Embryonic facial prominence (tissue), 1 donor: Measurements from ENCODE around the gene ADIPOR1.
"Not testable (repeated sequence)": the region's sequence is repeated elsewhere in the genome, so short reads cannot be mapped to it uniquely, and the experiment has no call there.

ENCODE experiments used
- DNase-seq: peaks from one replicate; pipeline ENCODE4 v3.0.0-alpha.2; 2016; ENCODE audit errors: extremely low spot score

Gene ADIPOR1

DNA sequence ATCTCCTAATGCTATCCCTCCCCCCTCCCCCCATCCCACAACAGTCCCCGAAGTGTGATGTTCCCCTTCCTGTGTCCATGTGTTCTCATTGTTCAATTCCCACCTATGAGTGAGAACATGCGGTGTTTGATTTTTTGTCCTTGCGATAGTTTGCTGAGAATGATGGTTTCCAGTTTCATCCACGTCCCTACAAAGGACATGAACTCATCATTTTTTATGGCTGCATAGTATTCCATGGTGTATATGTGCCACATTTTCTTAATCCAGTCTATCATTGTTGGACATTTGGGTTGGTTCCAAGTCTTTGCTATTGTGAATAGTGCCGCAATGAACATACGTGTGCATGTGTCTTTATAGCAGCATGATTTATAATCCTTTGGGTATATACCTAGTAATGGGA, 21.7 kb downstream of the ADIPOR1 start:
- DNase-seq: not testable (repeated sequence)

DNA sequence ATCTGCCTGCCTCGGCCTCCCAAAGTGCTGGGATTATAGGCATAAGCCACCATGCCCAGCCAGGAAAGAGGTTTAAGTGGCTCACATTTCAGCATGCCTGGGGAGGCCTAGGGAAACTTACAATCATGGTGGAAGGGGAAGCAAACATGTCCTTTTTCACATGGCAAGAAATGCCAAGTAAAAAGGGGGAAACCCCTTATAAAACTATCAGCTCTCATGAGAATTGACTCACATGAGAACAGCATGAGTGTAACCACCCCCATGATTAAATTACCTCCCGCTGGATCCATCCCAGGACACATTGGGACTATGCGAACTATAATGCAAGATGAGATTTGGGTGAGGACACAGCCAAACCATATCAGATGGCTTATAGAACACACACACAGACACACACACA, 22.3 kb downstream of the ADIPOR1 start:
- DNase-seq: no peak

DNA sequence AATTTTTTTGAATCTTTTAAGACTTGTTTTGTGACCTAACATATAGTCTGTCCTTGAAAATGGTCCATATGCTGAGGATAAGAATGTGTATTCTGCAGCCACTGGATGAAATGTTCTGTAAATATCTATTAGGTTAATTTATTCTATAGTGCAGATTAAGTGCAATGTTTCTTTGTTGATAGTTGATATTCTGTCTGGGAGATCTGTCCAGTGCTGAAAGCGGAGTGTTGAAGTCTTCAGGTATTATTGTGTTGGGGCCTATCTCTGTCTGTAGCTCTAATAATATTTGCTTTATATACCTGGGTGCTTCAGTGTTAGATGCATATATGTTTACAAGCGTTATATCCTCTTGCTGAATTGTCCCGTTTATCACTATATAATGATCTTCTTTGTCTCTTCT, 23.4 kb downstream of the ADIPOR1 start:
- no peak for DNase-seq

DNA sequence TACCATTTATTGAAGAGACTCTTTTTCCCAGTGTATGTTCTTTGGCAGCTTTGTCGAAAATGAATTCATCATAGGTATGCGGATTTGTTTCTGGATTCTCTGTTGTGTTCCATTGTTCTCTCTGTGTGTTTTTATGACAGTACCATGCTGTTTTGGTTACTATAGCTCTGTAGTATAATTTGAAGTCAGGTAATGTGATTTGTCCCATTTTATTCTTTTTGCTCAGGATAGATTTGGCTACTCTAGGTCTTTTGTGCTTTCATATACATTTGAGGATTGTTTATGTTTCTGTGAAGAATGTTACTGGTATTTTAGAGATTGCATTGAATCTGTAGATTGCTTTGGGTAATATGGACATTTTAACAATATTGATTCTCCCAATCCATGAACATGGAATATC, 25.6 kb downstream of the ADIPOR1 start:
- no peak for DNase-seq

DNA sequence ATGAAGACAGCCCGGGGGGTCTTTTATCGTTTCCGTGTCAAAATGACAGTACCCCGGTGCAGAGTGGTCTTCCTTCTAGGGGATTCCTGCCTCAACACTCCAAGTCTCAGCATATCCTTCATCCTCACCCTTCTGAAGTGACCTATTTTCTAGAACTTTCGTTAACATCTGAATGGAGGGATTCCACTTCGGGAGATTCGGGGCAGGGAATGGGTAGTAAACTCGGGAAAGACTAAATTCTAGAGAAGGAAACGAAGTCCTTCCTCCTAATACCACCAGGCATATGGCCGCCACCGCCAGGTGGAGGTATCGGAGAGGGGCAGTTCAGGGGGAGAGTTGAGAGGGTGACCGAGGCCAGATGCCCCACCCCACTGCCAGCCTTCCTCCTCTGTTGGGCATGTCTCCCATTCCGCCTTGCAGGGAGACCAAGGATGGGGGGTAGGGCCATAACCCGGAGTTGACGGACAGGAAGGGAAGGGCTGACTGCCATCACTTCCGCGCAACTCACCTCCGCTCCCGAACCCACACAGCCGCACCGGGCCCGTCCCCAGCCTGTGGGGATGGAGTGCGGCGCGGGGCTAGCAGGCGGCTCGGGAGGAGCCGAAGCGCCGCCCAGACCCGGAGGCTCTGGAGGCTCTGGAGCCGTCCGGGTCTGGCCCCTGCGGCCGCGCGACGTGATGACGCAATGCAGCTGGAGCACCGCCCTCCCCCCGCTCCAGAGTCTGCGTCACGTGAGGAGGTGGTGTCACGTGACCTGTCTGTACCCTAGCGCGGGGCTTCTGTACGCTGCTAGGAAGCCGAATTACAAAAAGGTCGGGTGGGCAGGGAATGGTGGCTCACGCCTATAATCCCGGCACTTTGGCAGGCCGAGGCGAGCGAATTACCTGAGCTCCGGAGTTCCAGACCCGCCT, 31.3 kb downstream of the ADIPOR1 start, which contains the start of gene KLHL12:
Gene KLHL12, minus strand, starts transcription at position 654 of the 911 bp plus-strand sequence. CDS start 2,072 bp downstream, outside the sequence.
- DNase-seq: peak; percentile 94

DNA sequence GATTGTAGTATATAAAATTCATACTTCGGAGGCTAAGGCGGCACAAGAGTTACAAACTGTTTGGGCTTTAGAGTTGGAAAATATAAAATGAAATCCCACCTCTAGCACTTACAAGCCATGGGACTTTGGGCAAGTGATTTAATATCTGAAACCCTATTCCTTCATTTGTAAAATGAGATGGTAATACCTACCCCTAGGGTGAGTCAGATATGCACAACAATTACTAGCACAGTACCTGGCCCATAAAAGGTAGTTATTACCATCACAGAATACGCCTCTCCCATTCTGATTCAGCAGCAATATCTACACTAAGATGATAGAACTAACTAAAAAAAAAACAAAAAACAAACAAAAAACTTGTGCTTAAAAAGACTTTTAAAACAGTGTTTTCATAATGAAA, 34.6 kb downstream of the ADIPOR1 start:
- DNase-seq: no peak

DNA sequence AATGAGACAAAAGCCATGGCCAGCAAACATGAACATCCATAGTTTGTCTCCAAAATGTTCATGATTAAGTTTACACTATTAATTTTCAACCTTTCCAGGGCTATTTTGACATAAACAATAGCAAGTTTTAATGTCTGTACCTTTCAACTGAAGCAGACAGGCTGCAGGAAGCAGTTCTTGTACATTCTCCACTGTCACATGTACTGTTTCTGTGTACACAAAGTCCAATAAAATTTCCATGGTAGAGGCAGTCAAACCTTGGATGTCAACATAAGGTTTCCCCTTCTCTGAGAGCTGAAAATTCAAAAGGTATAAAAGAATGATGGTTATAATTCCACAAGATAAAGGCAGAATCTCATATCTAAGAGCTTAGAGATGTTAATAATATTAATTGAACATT, 38.5 kb downstream of the ADIPOR1 start:
- DNase-seq: no peak

DNA sequence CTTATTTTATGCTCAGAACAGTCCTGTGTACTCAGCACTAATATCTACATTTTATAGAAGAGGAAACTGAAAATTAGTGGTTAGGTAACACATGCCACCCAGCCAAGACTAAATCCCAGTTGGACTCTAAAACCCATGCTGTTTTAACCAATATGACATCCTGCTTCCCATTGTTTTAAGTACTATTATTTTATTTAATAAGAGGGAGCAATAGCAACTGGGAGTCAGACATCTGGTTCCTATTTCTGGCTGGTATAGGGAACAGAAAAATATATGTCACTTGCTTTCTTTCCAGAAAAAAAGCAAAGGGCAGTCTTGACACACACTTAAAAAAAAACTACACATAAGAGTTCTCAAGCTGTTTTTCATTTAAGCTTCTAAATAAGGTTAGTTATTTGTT, 43.0 kb downstream of the ADIPOR1 start:
- DNase-seq: no peak

DNA sequence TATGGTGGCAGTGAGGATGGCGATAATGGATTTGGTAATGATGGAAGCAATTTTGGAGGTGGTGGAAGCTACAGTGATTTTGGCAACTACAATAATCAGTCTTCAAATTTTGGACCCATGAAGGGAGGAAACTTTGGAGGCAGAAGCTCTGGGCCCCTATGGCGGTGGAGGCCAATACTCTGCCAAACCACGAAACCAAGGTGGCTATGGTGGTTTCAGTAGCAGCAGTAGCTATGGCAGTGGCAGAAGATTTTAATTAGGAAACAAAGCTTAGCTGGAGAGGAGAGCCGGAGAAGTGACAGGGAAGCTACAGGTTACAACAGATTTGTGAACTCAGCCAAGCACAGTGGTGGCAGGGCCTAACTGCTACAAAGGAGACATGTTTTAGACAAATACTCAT, 45.6 kb downstream of the ADIPOR1 start:
- DNase-seq: not testable (repeated sequence)

DNA sequence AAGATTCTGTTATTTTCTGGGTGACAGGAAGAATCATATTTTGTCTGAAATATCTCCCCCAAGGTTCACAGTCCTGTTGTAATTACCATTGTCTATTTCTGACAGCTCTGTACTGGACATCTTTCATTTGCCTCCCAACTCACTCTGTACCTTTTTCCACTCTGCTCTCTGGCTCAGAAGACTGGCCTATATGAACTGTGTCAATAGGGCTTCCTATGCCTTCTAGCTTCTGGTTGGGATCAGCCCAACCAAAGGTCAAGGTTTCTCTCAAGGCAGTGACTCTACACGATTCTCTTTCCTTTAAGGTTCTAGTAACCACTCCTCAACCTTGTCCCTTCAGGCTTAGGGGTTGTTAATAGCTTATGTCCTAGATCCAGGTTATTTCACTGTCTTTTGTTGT, 48.6 kb downstream of the ADIPOR1 start:
- DNase-seq: no peak

DNA sequence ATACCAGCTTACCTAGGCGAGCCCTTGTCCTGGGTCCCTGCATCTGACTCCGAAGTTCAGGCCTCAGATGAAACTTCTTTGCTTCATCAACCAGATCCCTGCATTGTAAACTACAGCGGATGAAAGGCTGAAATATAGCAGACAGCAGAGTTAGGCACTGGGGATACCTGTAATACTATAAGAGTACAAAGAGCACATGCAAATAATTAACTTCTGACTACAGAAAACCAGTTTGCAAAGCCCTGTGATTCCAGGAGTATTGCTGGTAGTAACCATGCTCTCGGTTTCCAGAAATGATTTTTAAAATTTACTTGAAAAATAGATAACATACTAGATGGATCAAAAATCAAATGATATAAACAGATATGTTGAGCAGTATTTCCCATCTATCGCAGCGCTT, 49.1 kb downstream of the ADIPOR1 start:
- no peak for DNase-seq

DNA sequence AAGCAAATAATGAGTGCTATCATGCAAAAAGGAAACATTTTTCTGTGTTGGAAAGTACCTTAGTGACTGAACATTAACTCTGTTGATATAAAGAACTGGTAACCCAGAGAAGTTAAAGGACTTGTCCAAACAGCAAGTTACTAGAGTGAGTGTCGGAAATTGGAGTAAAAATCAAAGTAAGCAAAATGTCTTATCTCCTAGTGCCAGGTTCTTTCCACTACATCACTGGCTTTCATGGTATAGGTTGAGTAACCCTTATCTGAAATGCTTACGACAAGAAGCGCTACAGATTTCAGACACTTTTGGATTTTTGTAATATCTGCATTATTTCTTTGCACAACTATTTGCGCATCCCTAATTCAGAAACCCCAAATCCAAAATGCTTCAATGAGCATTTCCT, 52.8 kb downstream of the ADIPOR1 start:
- DNase-seq: no peak

DNA sequence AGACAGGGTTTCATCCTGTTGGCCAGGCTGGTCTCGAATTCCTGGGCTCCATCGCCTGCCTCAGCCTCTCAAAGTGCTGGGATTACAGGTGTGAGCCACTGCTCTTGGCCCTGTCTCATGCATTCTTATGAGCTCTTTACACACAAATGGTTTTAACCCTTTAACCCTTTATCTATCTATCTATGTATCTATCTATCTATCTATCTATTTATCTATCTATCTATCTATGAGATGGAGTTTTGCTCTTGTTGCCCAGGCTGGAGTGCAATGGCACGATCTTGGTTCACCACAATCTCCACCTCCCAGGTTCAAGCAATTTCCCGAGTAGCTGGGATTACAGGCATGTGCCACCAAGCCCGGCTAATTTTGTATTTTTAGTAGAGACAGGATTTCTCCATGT, 54.3 kb downstream of the ADIPOR1 start:
- DNase-seq: not testable (repeated sequence)

DNA sequence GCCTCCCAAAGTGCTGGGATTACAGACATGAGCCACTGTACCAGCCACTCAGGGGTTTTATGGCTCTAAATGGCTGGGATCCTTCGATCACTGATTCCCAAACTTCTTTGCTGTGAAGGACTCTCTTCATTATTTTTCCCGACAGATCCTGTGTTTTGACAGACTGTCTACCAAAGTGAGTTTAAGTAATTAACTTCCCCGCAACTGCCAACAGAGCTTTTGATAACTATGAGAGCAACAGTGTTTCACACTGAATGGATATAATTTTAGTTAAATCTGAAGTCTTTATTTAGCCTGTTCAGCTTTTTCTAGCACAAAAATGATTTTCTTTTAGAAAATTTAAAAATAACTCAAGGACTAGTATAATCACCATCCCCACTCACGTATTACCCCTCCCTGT, 56.6 kb downstream of the ADIPOR1 start:
- no peak for DNase-seq

DNA sequence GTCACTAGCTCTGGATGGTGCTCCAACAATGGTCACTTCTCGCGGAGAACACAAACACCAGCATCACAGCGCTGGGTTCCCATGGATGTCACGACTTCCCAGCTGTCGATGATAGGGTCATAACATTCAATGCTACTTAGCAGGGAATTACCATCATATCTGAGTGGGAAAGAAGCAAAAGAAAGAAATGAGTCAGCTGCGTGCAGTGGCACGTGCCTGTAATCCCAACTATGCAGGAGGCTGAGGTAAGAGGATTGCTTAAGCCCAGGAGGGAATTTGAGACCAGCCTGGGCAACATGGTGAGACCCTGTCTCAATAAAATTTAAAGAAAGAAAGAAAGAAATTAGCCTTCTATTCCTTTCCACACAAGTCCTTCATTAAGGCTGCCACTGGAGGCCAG, 65.6 kb downstream of the ADIPOR1 start:
- no peak for DNase-seq
